Testis (tissue), 3 donors: ENCODE data around the gene PLA2G2D. TPM values are rescaled to one million over a fixed set of nuclear protein-coding genes. Genes with fewer than 3 reads are reported as not detected.

Experiments used
- DNase-seq: peaks from one replicate; pipeline ENCODE4 v3.0.0-alpha.2; 2019
- H3K27ac ChIP-seq, 2 donors: fragments of 200-600 bp; sonication (generic); one replicate each; pipeline ENCODE4 v1.5.1; 2019
- H3K27me3 ChIP-seq: fragments of 200-600 bp; sonication (generic); one replicate; pipeline ENCODE4 v1.5.1; 2019
- H3K36me3 ChIP-seq: fragments of 200-600 bp; sonication (generic); one replicate; pipeline ENCODE4 v1.5.1; 2017; ENCODE audit warnings: low read depth; ENCODE audit errors: missing control alignments
- H3K4me1 ChIP-seq: fragments of 200-600 bp; sonication (generic); one replicate; pipeline ENCODE4 v1.5.1; 2019
- H3K4me3 ChIP-seq, 2 donors: fragments of 200-600 bp; sonication (generic); one replicate each; pipeline ENCODE4 v1.5.1; 2017 to 2019
- H3K9me3 ChIP-seq: fragments of 200-600 bp; sonication (generic); one replicate; pipeline ENCODE4 v1.5.1; 2017
- CTCF ChIP-seq, 3 experiments: fragments of 450-650 bp in 2 of 3; fragments of 200-600 bp in 1 of 3; sonication (generic) in 1 of 3; IDR thresholded peaks; one replicate each; pipeline ENCODE4 v1.5.1; 2016 to 2019; ENCODE audit warnings: antibody characterized with exemption in 3 of 3, mild to moderate bottlenecking in 2 of 3, moderate library complexity in 1 of 3
- POLR2A ChIP-seq: fragments of 450-650 bp; IDR thresholded peaks from one replicate; pipeline ENCODE4 v1.6.1; 2017; ENCODE audit warnings: antibody characterized with exemption, mild to moderate bottlenecking, moderate library complexity
- WGBS, 2 donors: methylation state at CpG; one replicate each; pipeline ENCODE4 v1.1.5; 2018; 5-methylcytosine and 5-hydroxymethylcytosine counted together
- intact Hi-C: fragments of 100-400 bp; cut with DNase I; formaldehyde crosslinking; loops from one replicate; pipeline ENCODE4 v1.15.1; 2023; ENCODE audit warnings: low total_unique reads
- polyA plus RNA-seq: library from polyadenylated mRNA; stranded (reverse); fragments of 350-450 nt; fragmentation: Illumina TruSeq; extraction: RNeasy Lipid Tissue Mini Kit (QIAGEN cat#74804); gene quantifications from one replicate; pipeline ENCODE4 v1.2.3, GENCODE V29; 2014; ENCODE audit warnings: low read depth, low replicate concordance; ENCODE audit not compliant: insufficient read depth
- total RNA-seq, 2 donors: library from RNA; depleted of rRNA; stranded (reverse); fragments of >200 nt; gene quantifications; one replicate each; pipeline ENCODE4 v1.2.3, GENCODE V29; 2016

PLA2G2D gene
- total and polyA plus RNA-seq, 3 donors from 2014 or later = 0.16 to 3.7 TPM; not detected in 1

GRCh38 chr1:20154301-20154831, 35.0 kb upstream of the PLA2G2D start:
- no peak overlapping the region for H3K27ac ChIP-seq
- intact Hi-C loops = no loop called here
- H3K27me3 ChIP-seq = no peaks in the 10 kb centered on the region
- no peaks in the 10 kb centered on the region for H3K36me3 ChIP-seq
- H3K9me3 ChIP-seq = no peaks in the 10 kb centered on the region
- H3K4me3 ChIP-seq = no peak overlapping the region
- H3K4me1 ChIP-seq = peaks cover 18% of the 10 kb centered on the region
- 77 to 79% methylated on average over 18 of the region's 18 CpGs for WGBS, 2 donors
- no peak for DNase-seq
- TF ChIP-seq CTCF (IDR thresholded peaks at IDR 0.05) = no peak
- TF ChIP-seq POLR2A = no peak

- no peaks in the 10 kb centered on the region for H3K36me3 ChIP-seq
- TF ChIP-seq POLR2A (no peak), CTCF (IDR thresholded peaks at IDR 0.05) (no peak)
- WGBS, 2 donors = 52 to 80% methylated on average over 6 of the region's 6 CpGs
- peak; percentile 41 for DNase-seq
- intact Hi-C loops = no loop called here
- H3K27me3 ChIP-seq = no peaks in the 10 kb centered on the region
- H3K27ac ChIP-seq = no peak overlapping the region
- H3K4me3 ChIP-seq = no peak overlapping the region
- H3K9me3 ChIP-seq = no peaks in the 10 kb centered on the region
- peaks cover 18% of the 10 kb centered on the region for H3K4me1 ChIP-seq
These were observed 33.7 kb upstream of the PLA2G2D start for GRCh38 chr1:20153000-20153418.

- 61 to 84% methylated on average over 3 to 7 of the region's 7 CpGs for WGBS, 2 donors
- intact Hi-C loops = no loop called here
- H3K4me3 ChIP-seq = no peak overlapping the region
- TF ChIP-seq POLR2A (no peak), CTCF (IDR thresholded peaks at IDR 0.05) (no peak)
- no peaks in the 10 kb centered on the region for H3K27me3 ChIP-seq
- H3K36me3 ChIP-seq = no peaks in the 10 kb centered on the region
- H3K4me1 ChIP-seq = peaks cover 18% of the 10 kb centered on the region
- H3K27ac ChIP-seq = no peak overlapping the region
- H3K9me3 ChIP-seq = no peaks in the 10 kb centered on the region
- DNase-seq = no peak
These were observed 33.2 kb upstream of the PLA2G2D start for GRCh38 chr1:20152599-20152930.

- Histone ChIP-seq H3K9me3 (no peaks in the 10 kb centered on the region), H3K4me3 (peak overlapping the region; percentile 10 to 53), H3K27ac (no peak overlapping the region), H3K36me3 (no peaks in the 10 kb centered on the region), H3K27me3 (no peaks in the 10 kb centered on the region), H3K4me1 (peaks cover 18% of the 10 kb centered on the region)
- TF ChIP-seq POLR2A (no peak), CTCF (IDR thresholded peaks at IDR 0.05) (peak; percentile 88 to 94 (median 93))
- DNase-seq = peak; percentile 90
- 2% methylated on average over 6 to 26 of the region's 29 CpGs for WGBS, 2 donors
- intact Hi-C loops = no loop called here
These were observed 32.7 kb upstream of the PLA2G2D start for GRCh38 chr1:20151906-20152598.

- intact Hi-C loops = no loop called here
- Histone ChIP-seq H3K27ac (no peak overlapping the region), H3K27me3 (no peaks in the 10 kb centered on the region), H3K4me1 (peaks cover 18% of the 10 kb centered on the region), H3K4me3 (no peak overlapping the region), H3K36me3 (no peaks in the 10 kb centered on the region), H3K9me3 (no peaks in the 10 kb centered on the region)
- no peak for TF ChIP-seq POLR2A
- no peak for TF ChIP-seq CTCF (IDR thresholded peaks at IDR 0.05)
- no peak for DNase-seq
- 74 to 76% methylated on average over 6 of the region's 6 CpGs for WGBS, 2 donors
These were observed 31.6 kb upstream of the PLA2G2D start for GRCh38 chr1:20150969-20151368.
